ENCODE data around the gene ARRDC4. TPM values are rescaled to one million over a fixed set of nuclear protein-coding genes. Genes with fewer than 3 reads are reported as not detected.

The ARRDC4 gene
- polyA plus RNA-seq, 1 experiment = 9.2 TPM

DNA sequence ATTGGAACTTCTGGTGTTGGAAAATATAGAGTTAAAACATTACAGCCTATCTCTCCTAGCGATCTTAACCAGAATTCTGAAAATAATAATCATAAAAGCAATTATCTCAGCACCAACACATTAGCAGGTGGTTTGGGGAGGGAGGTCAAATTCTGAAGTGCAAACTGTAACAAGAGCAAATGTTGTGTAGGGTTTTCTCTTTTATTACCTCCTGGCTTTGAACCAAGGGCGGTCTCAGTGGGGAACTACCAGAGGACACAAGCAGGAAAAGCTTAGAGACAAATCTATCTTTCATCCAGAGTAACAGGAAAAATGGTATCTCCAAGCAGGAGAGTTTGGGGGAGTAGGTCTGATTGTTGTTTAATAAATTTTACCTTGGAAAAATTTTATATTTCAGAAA lies 5.5 kb upstream of the ARRDC4 start:
- Histone ChIP-seq H3K9me3 (ENCODE audit: control insufficient read depth, insufficient read depth, low read length) (no peaks in the 10 kb centered on the region), H3K27ac (ENCODE audit: low read depth, low read length) (no peak overlapping the region), H3K27me3 (ENCODE audit: control insufficient read depth, insufficient read depth, low read length) (no peaks in the 10 kb centered on the region), H3K4me3 (ENCODE audit: low read depth, low read length) (no peak overlapping the region)
- DNase-seq (ENCODE audit: low read depth, low spot score) = no peak
- POLR2A ChIA-PET = no interaction called here
- TF ChIP-seq, protein P1, sequence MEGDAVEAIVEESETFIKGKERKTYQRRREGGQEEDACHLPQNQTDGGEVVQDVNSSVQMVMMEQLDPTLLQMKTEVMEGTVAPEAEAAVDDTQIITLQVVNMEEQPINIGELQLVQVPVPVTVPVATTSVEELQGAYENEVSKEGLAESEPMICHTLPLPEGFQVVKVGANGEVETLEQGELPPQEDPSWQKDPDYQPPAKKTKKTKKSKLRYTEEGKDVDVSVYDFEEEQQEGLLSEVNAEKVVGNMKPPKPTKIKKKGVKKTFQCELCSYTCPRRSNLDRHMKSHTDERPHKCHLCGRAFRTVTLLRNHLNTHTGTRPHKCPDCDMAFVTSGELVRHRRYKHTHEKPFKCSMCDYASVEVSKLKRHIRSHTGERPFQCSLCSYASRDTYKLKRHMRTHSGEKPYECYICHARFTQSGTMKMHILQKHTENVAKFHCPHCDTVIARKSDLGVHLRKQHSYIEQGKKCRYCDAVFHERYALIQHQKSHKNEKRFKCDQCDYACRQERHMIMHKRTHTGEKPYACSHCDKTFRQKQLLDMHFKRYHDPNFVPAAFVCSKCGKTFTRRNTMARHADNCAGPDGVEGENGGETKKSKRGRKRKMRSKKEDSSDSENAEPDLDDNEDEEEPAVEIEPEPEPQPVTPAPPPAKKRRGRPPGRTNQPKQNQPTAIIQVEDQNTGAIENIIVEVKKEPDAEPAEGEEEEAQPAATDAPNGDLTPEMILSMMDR (IDR thresholded peaks at IDR 0.05; ENCODE audit: low read depth, low read length) = no peak
- CTCF ChIA-PET = no interaction called here

DNA sequence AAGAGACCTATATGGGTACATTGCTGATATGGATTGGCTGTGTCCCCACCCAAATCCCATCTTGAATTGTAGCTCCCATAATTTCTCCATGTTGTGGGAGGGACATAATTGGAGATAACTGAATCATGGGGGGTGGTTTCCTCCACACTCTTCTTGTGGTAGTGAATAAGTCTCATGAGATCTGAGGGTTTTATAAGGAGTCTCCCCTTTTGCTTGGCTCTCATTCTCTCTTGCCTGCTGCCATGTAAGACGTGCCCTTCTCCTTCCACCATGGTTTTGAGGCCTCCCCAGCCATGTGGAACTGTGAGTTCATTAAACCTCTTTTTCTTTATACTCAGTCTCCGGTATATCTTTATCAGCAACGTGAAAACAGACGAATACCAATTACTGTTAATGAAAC lies 5.0 kb upstream of the ARRDC4 start:
- no peak for DNase-seq (ENCODE audit: low read depth, low spot score)
- H3K27ac ChIP-seq (ENCODE audit: low read depth, low read length) = no peak overlapping the region
- CTCF ChIA-PET = no interaction called here
- no peaks in the 10 kb centered on the region for H3K9me3 ChIP-seq (ENCODE audit: control insufficient read depth, insufficient read depth, low read length)
- TF ChIP-seq, protein P1 (IDR thresholded peaks at IDR 0.05; ENCODE audit: low read depth, low read length) = no peak
- H3K4me3 ChIP-seq (ENCODE audit: low read depth, low read length) = no peak overlapping the region
- no peaks in the 10 kb centered on the region for H3K27me3 ChIP-seq (ENCODE audit: control insufficient read depth, insufficient read depth, low read length)
- POLR2A ChIA-PET = no interaction called here

GRCh38 chr15:97959724-97960363 lies 659 bp upstream of the ARRDC4 start:
- POLR2A ChIA-PET = no interaction called here
- CTCF ChIA-PET = interaction anchor here (1.0 kb wide), 1 partner anchor 51 kb away, joined by 3 read pairs; no protein-coding TSS in a partner anchor
- Histone ChIP-seq H3K9me3 (ENCODE audit: control insufficient read depth, insufficient read depth, low read length) (no peaks in the 10 kb centered on the region; the same call in 1 of the 2 replicates), H3K27me3 (ENCODE audit: control insufficient read depth, insufficient read depth, low read length) (no peaks in the 10 kb centered on the region), H3K27ac (ENCODE audit: low read depth, low read length) (no peak overlapping the region), H3K4me3 (ENCODE audit: low read depth, low read length) (peak overlapping the region; percentile 53)
- DNase-seq (ENCODE audit: low read depth, low spot score) = no peak
- TF ChIP-seq, protein P1 (IDR thresholded peaks at IDR 0.05; ENCODE audit: low read depth, low read length) = no peak

GRCh38 chr15:97961067-97961954 lies 808 bp downstream of the ARRDC4 start:
- TF ChIP-seq, protein P1 (IDR thresholded peaks at IDR 0.05; ENCODE audit: low read depth, low read length) = no peak
- POLR2A ChIA-PET = no interaction called here
- DNase-seq (ENCODE audit: low read depth, low spot score) = no peak
- H3K27me3 ChIP-seq (ENCODE audit: control insufficient read depth, insufficient read depth, low read length) = no peaks in the 10 kb centered on the region
- CTCF ChIA-PET = no interaction called here
- peak overlapping the region; percentile 67 for H3K4me3 ChIP-seq (ENCODE audit: low read depth, low read length)
- no peak overlapping the region for H3K27ac ChIP-seq (ENCODE audit: low read depth, low read length)
- H3K9me3 ChIP-seq (ENCODE audit: control insufficient read depth, insufficient read depth, low read length) = no peaks in the 10 kb centered on the region; the same call in 1 of the 2 replicates

DNA sequence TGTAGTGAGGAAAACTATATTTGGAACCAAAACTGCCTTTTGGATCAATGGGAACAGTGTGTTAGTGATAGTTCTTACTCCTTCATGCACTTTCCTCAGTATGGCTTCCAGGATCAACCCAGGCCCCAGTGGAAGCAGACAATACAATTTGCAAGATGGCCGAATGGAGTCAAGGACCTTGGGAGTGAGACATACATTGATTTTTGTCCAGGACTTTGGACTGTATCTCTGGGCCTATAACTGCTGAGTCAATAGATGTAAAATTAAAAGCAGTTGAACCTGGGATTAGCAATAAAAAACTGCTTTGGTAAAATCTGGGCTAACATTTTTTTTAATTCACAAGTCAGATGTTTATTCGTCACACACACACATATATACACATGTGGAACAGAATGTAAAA lies 1.8 kb downstream of the ARRDC4 start:
- ChIA-PET POLR2A (no interaction called here), CTCF (interaction anchor here (0.6 kb wide), 1 partner anchor 702 kb away, joined by 3 read pairs; no protein-coding TSS in a partner anchor)
- H3K4me3 ChIP-seq (ENCODE audit: low read depth, low read length) = no peak overlapping the region
- no peak overlapping the region for H3K27ac ChIP-seq (ENCODE audit: low read depth, low read length)
- no peaks in the 10 kb centered on the region; the same call in 1 of the 2 replicates for H3K9me3 ChIP-seq (ENCODE audit: control insufficient read depth, insufficient read depth, low read length)
- no peaks in the 10 kb centered on the region for H3K27me3 ChIP-seq (ENCODE audit: control insufficient read depth, insufficient read depth, low read length)
- TF ChIP-seq, protein P1 (IDR thresholded peaks at IDR 0.05; ENCODE audit: low read depth, low read length) = no peak
- no peak for DNase-seq (ENCODE audit: low read depth, low spot score)

All from AG04450 (cell line).